GM21576 (cell line): ENCODE data around the gene TEKTIP1.

ENCODE experiments used
- ATAC-seq: cut with Tn5 transposase; IDR thresholded peaks from one replicate; pipeline ENCODE4 v1.9.1; 2021; ENCODE audit warnings: mild to moderate bottlenecking, moderate library complexity; ENCODE audit not compliant: unreplicated experiment

The TEKTIP1 gene

GRCh38 chr19:3538965-3539755, at the start of gene TEKTIP1:
TEKTIP1 (plus strand) TSS chr19:3539174; CDS start chr19:3539178, 4 bp downstream.
- no peak for ATAC-seq

- ATAC-seq = no peak
Measured at GRCh38 chr19:3491396-3492119, 47.4 kb upstream of the TEKTIP1 start.

- ATAC-seq = no peak
Measured at GRCh38 chr19:3492131-3492839, 46.7 kb upstream of the TEKTIP1 start.

- ATAC-seq = no peak
Measured at GRCh38 chr19:3492919-3493318, 46.1 kb upstream of the TEKTIP1 start.

- no peak for ATAC-seq
Measured at GRCh38 chr19:3493651-3494050, 45.3 kb upstream of the TEKTIP1 start.

- no peak for ATAC-seq
Measured at GRCh38 chr19:3494051-3494450, 44.9 kb upstream of the TEKTIP1 start.

- no peak for ATAC-seq
Measured at GRCh38 chr19:3494559-3494958, 44.4 kb upstream of the TEKTIP1 start.

GRCh38 chr19:3496392-3497273, 42.3 kb upstream of the TEKTIP1 start:
- no peak for ATAC-seq

GRCh38 chr19:3497757-3498520, 41.0 kb upstream of the TEKTIP1 start:
- ATAC-seq = no peak

GRCh38 chr19:3499738-3500428, 39.1 kb upstream of the TEKTIP1 start:
- peak; percentile 8 for ATAC-seq

- ATAC-seq = peak; percentile 83
Measured at GRCh38 chr19:3500429-3501101, 38.4 kb upstream of the TEKTIP1 start, which contains the start of gene DOHH. DOHH (minus strand) TSS chr19:3500674; CDS start chr19:3496814, 3,860 bp downstream.

- no peak for ATAC-seq
Measured at GRCh38 chr19:3501780-3502179, 37.2 kb upstream of the TEKTIP1 start.

GRCh38 chr19:3503036-3503572, 35.9 kb upstream of the TEKTIP1 start:
- no peak for ATAC-seq

GRCh38 chr19:3504735-3505134, 34.2 kb upstream of the TEKTIP1 start:
- ATAC-seq = no peak

- peak; percentile 84 for ATAC-seq
Measured at GRCh38 chr19:3505598-3506383, 33.2 kb upstream of the TEKTIP1 start, which contains the start of gene FZR1. FZR1 (plus strand) TSS chr19:3506311; CDS start chr19:3522990, 16,679 bp downstream.

GRCh38 chr19:3506384-3507340, 32.3 kb upstream of the TEKTIP1 start:
- peak; percentile 23 for ATAC-seq
